CD4-positive, CD25-positive, alpha-beta regulatory T cell (primary cell): ENCODE measurements around the gene TRAF2. TPM values are rescaled to one million over a fixed set of nuclear protein-coding genes. Genes with fewer than 3 reads are reported as not detected.

Experiments
- ATAC-seq, 2 donors: fragments of 150-1000 bp; cut with Tn5 transposase; one replicate each; pipeline ENCODE4 v1.10.0; 2021; ENCODE audit warnings: low read depth in 2 of 2, moderate number of reproducible peaks in 2 of 2, moderate library complexity in 1 of 2
- DNase-seq, 3 donors: peaks; one replicate each; pipeline versions ENCODE4 v3.0.0 to v3.0.0-alpha.2; 2012 to 2022; ENCODE audit warnings: mixed read lengths in 1 of 3
- H3K27ac ChIP-seq: one replicate; pipeline ENCODE4 v1.7.0; 2013; ENCODE audit warnings: mild to moderate bottlenecking, low read length; ENCODE audit not compliant: insufficient read depth, poor library complexity, severe bottlenecking
- H3K27me3 ChIP-seq: one replicate; pipeline ENCODE4 v1.7.0; 2013; ENCODE audit warnings: low read length; ENCODE audit not compliant: control insufficient read depth, insufficient read depth
- H3K36me3 ChIP-seq: one replicate; pipeline ENCODE4 v1.7.0; 2013; ENCODE audit warnings: mild to moderate bottlenecking, low read length, moderate library complexity; ENCODE audit not compliant: control insufficient read depth, insufficient read depth
- H3K4me1 ChIP-seq: 2 replicates; pipeline ENCODE4 v1.7.0; 2013; ENCODE audit warnings: mild to moderate bottlenecking, low read length; ENCODE audit not compliant: insufficient read depth, control insufficient read depth, poor library complexity, severe bottlenecking
- H3K4me3 ChIP-seq: one replicate; pipeline ENCODE4 v1.7.0; 2013; ENCODE audit warnings: low read depth, mild to moderate bottlenecking, low read length, moderate library complexity
- H3K9me3 ChIP-seq, 2 experiments: 1 replicate in 1 of 2; 2 replicates in 1 of 2; pipeline ENCODE4 v1.7.0; 2013; ENCODE audit warnings: low read length in 2 of 2, mild to moderate bottlenecking in 1 of 2, moderate library complexity in 1 of 2; ENCODE audit not compliant: control insufficient read depth in 2 of 2
- H3K27ac Mint-ChIP-seq, 3 donors: one replicate each; pipeline ENCODE4 v1.8.0; 2020 to 2022; ENCODE audit warnings: mild to moderate bottlenecking in 3 of 3, mixed read lengths in 3 of 3, moderate library complexity in 2 of 3
- H3K27me3 Mint-ChIP-seq: one replicate; pipeline ENCODE4 v1.8.0; 2022; ENCODE audit warnings: mild to moderate bottlenecking, mixed read lengths
- H3K36me3 Mint-ChIP-seq: one replicate; pipeline ENCODE4 v1.8.0; 2020; ENCODE audit warnings: mixed read lengths
- H3K4me1 Mint-ChIP-seq, 4 donors: one replicate each; pipeline ENCODE4 v1.8.0; 2020 to 2022; ENCODE audit warnings: mixed read lengths in 4 of 4, mild to moderate bottlenecking in 1 of 4
- H3K4me3 Mint-ChIP-seq, 4 donors: one replicate each; pipeline ENCODE4 v1.8.0; 2020 to 2022; ENCODE audit warnings: mild to moderate bottlenecking in 4 of 4, mixed read lengths in 4 of 4, moderate library complexity in 3 of 4
- H3K9me3 Mint-ChIP-seq, 7 donors: one replicate each; pipeline ENCODE4 v1.8.0; 2020 to 2022; ENCODE audit warnings: mixed read lengths in 7 of 7, mild to moderate bottlenecking in 3 of 7, moderate library complexity in 2 of 7
- polyA plus RNA-seq, 4 donors: library from polyadenylated mRNA; unstranded; fragments of 300-500 nt; fragmentation: Illumina TruSeq; gene quantifications; one replicate each; pipeline ENCODE4 v1.2.3, GENCODE V29; 2021
- total RNA-seq: library from RNA; stranded (reverse); gene quantifications from one replicate; pipeline ENCODE4 v1.2.3, GENCODE V29; 2022

The TRAF2 gene
- total and polyA plus RNA-seq, 5 donors from 2014 or later: 11.0 to 28.6 (median 16.8) TPM

DNA sequence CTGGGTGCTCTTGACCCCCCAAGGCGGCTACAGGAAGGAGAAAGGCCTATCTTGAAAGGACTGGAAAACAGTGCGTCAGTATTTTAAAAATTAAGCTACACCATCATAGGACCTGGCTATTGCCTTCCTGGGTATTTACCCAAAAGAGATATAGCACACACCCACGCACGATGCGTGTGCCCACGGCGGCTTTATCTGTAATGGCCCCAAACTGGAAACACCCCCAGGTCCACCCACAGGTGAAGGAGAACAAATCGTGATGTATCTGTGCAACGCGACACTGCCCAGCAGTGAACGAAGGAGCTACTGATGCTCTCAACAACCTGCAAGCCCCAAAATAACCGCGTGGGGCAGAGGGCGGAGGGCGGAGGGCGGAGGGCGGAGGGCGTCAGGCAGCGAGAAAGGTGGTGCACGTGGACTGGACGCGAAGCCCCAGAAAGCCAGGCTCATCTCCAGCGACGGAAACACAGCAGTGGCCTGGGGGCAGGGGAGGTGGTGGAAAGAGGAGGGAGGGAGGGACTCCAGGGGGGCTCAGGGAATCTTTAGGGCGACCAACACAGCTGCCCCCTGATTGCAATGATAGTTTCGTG lies 78.6 kb downstream of the TRAF2 start:
- Mint-ChIP-seq H3K27ac (no peak overlapping the region), H3K27me3 (no peaks in the 10 kb centered on the region), H3K4me1 (peaks cover 0 to 26% (median 13%) of the 10 kb centered on the region in 4 donors), H3K4me3 (peak overlapping the region in 1 of 4 donors; percentile 12), H3K36me3 (no peaks in the 10 kb centered on the region), H3K9me3 (no peaks in the 10 kb centered on the region)
- no peak for DNase-seq
- Histone ChIP-seq H3K4me1 (peaks cover 46% of the 10 kb centered on the region), H3K4me3 (no peak overlapping the region), H3K27ac (no peak overlapping the region), H3K36me3 (no peaks in the 10 kb centered on the region), H3K9me3 (no peaks in the 10 kb centered on the region), H3K27me3 (no peaks in the 10 kb centered on the region)
- ATAC-seq: no peak

DNA sequence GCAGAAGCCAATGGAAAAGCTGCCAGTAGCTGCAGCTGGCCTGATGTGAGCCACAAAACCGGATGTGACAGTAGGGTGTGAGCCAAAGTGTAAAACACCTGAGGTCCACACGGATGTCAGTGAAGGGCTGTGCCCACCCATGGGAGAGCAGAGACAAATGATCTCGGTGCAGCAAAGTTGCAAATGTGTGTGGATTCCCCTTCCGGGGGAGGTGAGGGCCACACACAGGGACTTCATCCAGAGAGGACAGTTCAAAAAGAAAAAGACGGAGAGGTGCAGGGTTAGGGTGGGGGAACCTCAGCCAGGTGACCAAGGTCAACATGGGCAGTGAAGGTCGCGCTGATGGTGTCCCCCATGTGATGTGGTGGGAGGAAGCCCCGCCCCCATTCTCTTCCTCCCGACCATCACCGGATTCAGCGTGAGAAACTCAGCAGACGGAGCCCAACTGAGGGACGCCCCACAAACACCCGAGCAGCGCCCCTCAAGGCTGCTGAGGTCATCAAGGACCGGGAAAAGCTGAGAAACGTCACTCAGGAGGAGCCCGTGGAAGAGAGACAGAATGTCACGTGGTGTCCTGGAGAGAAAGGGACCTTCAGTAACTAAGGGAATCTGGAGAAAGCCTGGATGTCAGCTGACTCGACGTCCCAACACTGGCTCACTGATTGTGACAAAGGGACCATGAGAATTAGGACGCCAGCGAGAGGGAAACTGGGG lies 79.6 kb downstream of the TRAF2 start:
- no peaks in the 10 kb centered on the region for H3K27me3 Mint-ChIP-seq
- H3K27ac ChIP-seq: peak overlapping the region; percentile 19
- no peaks in the 10 kb centered on the region for H3K36me3 ChIP-seq
- H3K4me3 Mint-ChIP-seq: peak overlapping the region; percentile 70 to 88 (median 82)
- peaks cover 0 to 24% (median 13%) of the 10 kb centered on the region in 4 donors for H3K4me1 Mint-ChIP-seq
- peak in 2 of 3 donors; percentile 34 to 65 for DNase-seq
- ATAC-seq: peak; percentile 23 to 54
- H3K36me3 Mint-ChIP-seq: no peaks in the 10 kb centered on the region
- H3K9me3 ChIP-seq: no peaks in the 10 kb centered on the region
- H3K4me1 ChIP-seq: peaks cover 40% of the 10 kb centered on the region
- H3K4me3 ChIP-seq: no peak overlapping the region
- peak overlapping the region; percentile 39 to 82 (median 80) for H3K27ac Mint-ChIP-seq
- no peaks in the 10 kb centered on the region for H3K27me3 ChIP-seq
- H3K9me3 Mint-ChIP-seq: no peaks in the 10 kb centered on the region

DNA sequence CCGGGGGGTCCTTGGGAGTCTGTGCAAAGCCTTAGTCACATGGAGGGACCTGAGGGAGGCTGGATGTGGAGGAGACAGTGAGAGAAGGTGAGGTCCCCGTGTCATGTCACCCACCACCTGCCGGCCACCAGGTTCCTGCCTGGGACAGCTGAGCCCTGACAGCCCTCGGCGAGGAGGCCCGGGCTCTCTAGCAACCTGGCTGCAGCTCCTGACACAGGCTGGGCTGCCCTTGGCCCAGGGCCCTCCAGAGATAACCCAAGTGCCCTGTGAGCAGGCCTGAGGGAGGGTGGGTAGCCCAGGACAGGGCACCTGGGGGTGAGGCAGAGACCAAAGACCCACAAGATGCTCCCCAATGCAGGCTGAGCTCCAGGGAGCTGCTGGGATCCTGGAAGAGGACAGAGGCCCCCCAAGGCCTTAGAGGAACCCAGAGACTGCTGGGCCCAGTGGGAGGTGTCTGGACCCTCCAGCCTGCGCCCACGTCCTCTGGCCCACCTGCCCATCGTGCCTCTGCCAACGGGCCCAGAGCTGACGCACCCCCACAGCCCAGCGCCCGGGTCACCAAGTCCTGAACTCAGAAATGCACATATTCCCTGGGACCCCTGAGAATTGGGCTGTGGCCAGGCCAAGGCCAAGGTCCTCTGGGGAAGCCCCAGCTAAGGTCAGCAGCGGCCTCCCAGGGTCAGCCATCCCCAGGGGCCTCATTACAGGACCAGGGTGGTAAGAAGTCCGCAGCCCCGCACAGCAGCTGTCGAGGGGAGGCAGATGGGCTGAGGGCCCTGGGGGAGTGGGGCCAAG lies 82.2 kb downstream of the TRAF2 start:
- no peak overlapping the region for H3K4me3 ChIP-seq
- H3K4me1 ChIP-seq: peaks cover 24% of the 10 kb centered on the region
- no peaks in the 10 kb centered on the region for H3K36me3 Mint-ChIP-seq
- H3K4me1 Mint-ChIP-seq: peaks cover 0 to 24% (median 8%) of the 10 kb centered on the region in 4 donors
- no peak overlapping the region for H3K4me3 Mint-ChIP-seq
- no peak overlapping the region for H3K27ac Mint-ChIP-seq
- H3K27me3 Mint-ChIP-seq: no peaks in the 10 kb centered on the region
- DNase-seq (no peak), ATAC-seq (no peak)
- no peaks in the 10 kb centered on the region for H3K9me3 ChIP-seq
- no peaks in the 10 kb centered on the region for H3K27me3 ChIP-seq
- no peaks in the 10 kb centered on the region for H3K9me3 Mint-ChIP-seq
- no peaks in the 10 kb centered on the region for H3K36me3 ChIP-seq
- no peak overlapping the region for H3K27ac ChIP-seq

DNA sequence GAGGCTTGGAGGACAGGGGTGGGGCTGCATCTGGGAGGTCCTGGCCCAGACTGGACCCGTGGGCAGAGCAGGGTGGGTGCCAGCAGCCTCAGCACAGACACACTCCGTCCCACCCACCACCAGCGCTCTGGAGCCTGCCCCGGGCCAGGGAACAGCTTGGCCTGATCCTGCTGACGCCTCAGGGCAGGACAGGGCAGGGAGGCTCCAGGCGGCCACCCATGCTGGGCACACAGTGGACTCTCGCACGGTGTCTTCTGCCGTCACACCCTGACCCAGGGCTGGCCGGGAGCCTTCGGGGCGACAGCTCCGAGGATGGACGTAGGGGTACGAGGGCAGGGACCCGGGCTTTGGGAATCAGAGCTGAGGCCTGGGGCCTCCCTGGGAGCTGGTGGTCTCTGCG lies 82.8 kb downstream of the TRAF2 start:
- Mint-ChIP-seq H3K4me3 (no peak overlapping the region), H3K4me1 (peaks cover 0 to 26% (median 8%) of the 10 kb centered on the region in 4 donors), H3K36me3 (no peaks in the 10 kb centered on the region), H3K9me3 (no peaks in the 10 kb centered on the region), H3K27ac (no peak overlapping the region), H3K27me3 (no peaks in the 10 kb centered on the region)
- no peak for ATAC-seq
- Histone ChIP-seq H3K9me3 (no peaks in the 10 kb centered on the region), H3K36me3 (no peaks in the 10 kb centered on the region), H3K27ac (no peak overlapping the region), H3K4me1 (peaks cover 24% of the 10 kb centered on the region), H3K27me3 (no peaks in the 10 kb centered on the region), H3K4me3 (no peak overlapping the region)
- no peak for DNase-seq

DNA sequence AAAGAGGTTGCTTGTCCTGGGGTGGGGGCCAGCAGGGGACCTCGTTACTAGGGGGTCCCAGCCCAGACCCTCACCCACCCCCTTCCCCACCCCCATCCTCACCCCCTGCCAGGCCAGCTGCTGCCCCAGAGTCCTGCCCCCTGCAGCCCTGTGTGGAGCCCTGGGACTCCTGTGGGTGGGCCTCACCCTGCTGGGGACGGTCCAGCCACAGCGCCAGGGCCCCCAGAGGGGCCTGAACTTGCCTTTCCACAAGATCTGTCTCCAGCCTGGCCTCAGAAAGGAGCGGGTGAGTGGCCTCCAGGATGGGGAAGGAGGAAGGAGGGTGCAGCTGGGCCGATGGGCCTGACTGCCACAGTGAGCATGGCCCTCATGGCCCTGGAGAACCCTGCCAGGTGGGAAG lies 83.5 kb downstream of the TRAF2 start:
- no peak overlapping the region for H3K4me3 Mint-ChIP-seq

DNA sequence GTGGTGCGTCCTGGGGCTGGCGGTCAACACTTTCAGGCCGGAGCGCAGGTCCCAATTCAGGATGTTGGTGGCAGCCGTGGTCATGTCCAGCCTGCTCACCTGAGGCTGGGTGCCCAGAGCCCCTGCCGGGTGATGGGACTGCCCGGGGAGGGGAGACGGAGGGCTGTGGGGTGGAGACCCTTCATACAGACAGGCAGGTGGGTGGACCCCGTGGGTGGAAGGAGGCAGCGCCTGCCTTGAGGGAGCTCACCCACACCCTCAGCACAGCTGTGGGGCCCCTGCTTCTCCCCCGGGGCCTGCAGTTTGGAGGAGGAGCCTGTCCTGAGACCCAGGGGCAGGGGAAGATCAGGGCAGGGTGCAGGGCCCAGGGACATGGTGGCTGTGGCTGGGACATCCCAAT lies 84.0 kb downstream of the TRAF2 start:
- H3K36me3 Mint-ChIP-seq: no peaks in the 10 kb centered on the region
- H3K27ac Mint-ChIP-seq: no peak overlapping the region
- Histone ChIP-seq H3K4me3 (no peak overlapping the region), H3K4me1 (peaks cover 24% of the 10 kb centered on the region), H3K27me3 (no peaks in the 10 kb centered on the region), H3K27ac (no peak overlapping the region), H3K36me3 (no peaks in the 10 kb centered on the region), H3K9me3 (no peaks in the 10 kb centered on the region)
- H3K4me3 Mint-ChIP-seq: no peak overlapping the region
- ATAC-seq (no peak), DNase-seq (no peak)
- H3K27me3 Mint-ChIP-seq: peaks cover 3% of the 10 kb centered on the region
- H3K4me1 Mint-ChIP-seq: peaks cover 0 to 26% (median 13%) of the 10 kb centered on the region in 4 donors
- no peaks in the 10 kb centered on the region for H3K9me3 Mint-ChIP-seq

More for the DNA sequence above, 83.5 kb downstream of the TRAF2 start:
- Mint-ChIP-seq H3K27ac (no peak overlapping the region), H3K36me3 (no peaks in the 10 kb centered on the region), H3K9me3 (no peaks in the 10 kb centered on the region), H3K4me1 (peaks cover 0 to 24% (median 10%) of the 10 kb centered on the region in 4 donors), H3K27me3 (no peaks in the 10 kb centered on the region)
- Histone ChIP-seq H3K9me3 (no peaks in the 10 kb centered on the region), H3K27me3 (no peaks in the 10 kb centered on the region), H3K4me1 (peaks cover 24% of the 10 kb centered on the region), H3K36me3 (no peaks in the 10 kb centered on the region), H3K27ac (no peak overlapping the region), H3K4me3 (no peak overlapping the region)
- DNase-seq (no peak), ATAC-seq (no peak)

DNA sequence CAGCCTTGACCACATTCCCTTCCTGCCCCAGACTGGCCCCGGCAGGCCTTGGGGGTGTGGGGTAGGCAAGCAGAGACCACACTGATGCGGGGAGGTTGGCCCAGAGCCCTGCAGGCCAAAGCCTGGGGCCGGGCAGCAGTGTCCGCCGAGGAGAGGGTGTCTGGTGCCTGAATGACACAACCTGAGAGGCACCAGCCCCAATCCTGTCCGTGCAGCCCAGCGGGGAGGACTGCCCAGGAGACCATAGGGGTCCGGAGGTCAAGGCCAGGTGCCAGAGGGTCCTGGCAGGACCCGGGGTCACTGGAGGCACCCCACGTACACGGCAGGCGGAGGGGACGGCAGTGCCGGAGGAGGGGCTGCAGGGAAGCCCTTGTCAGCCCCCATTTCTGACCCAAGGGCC lies 85.4 kb downstream of the TRAF2 start:
- no peak for DNase-seq
- Mint-ChIP-seq H3K9me3 (no peaks in the 10 kb centered on the region), H3K27ac (no peak overlapping the region), H3K4me1 (peaks cover 0 to 25% (median 5%) of the 10 kb centered on the region in 4 donors), H3K36me3 (no peaks in the 10 kb centered on the region), H3K27me3 (peaks cover 5% of the 10 kb centered on the region), H3K4me3 (no peak overlapping the region)
- H3K27ac ChIP-seq: no peak overlapping the region
- H3K27me3 ChIP-seq: no peaks in the 10 kb centered on the region
- no peak for ATAC-seq
- H3K4me1 ChIP-seq: peaks cover 21% of the 10 kb centered on the region
- no peaks in the 10 kb centered on the region for H3K9me3 ChIP-seq
- no peak overlapping the region for H3K4me3 ChIP-seq
- no peaks in the 10 kb centered on the region for H3K36me3 ChIP-seq
